Measurements from ENCODE around the gene DCLK3.

DCLK3 gene

GRCh38 chr3:36713904-36714303 is 50.4 kb downstream of the DCLK3 start:
- in situ Hi-C loops (cut with MboI; ENCODE audit: low sequenced_read_pairs): no loop called here

- in situ Hi-C loops (cut with MboI; ENCODE audit: low sequenced_read_pairs): no loop called here
Measured at GRCh38 chr3:36710606-36711005, 53.7 kb downstream of the DCLK3 start.

GRCh38 chr3:36709826-36710365 is 54.5 kb downstream of the DCLK3 start:
- in situ Hi-C loops (cut with MboI; ENCODE audit: low sequenced_read_pairs): no loop called here

GRCh38 chr3:36709281-36709680 is 55.1 kb downstream of the DCLK3 start:
- in situ Hi-C loops (cut with MboI; ENCODE audit: low sequenced_read_pairs): no loop called here

- in situ Hi-C loops (cut with MboI; ENCODE audit: low sequenced_read_pairs): no loop called here
Measured at GRCh38 chr3:36707623-36708409, 56.5 kb downstream of the DCLK3 start.

- in situ Hi-C loops (cut with MboI; ENCODE audit: low sequenced_read_pairs): no loop called here
Measured at GRCh38 chr3:36705015-36705414, 59.3 kb downstream of the DCLK3 start.

- in situ Hi-C loops (cut with MboI; ENCODE audit: low sequenced_read_pairs): no loop called here
Measured at GRCh38 chr3:36704280-36704679, 60.1 kb downstream of the DCLK3 start.

GRCh38 chr3:36701249-36701572 is 63.1 kb downstream of the DCLK3 start:
- in situ Hi-C loops (cut with MboI; ENCODE audit: low sequenced_read_pairs): no loop called here

- in situ Hi-C loops (cut with MboI; ENCODE audit: low sequenced_read_pairs): no loop called here
Measured at GRCh38 chr3:36700537-36701248, 63.7 kb downstream of the DCLK3 start.

- in situ Hi-C loops (cut with MboI; ENCODE audit: low sequenced_read_pairs): no loop called here
Measured at GRCh38 chr3:36698314-36698713, 66.0 kb downstream of the DCLK3 start.

GRCh38 chr3:36697229-36698001 is 66.9 kb downstream of the DCLK3 start:
- in situ Hi-C loops (cut with MboI; ENCODE audit: low sequenced_read_pairs): no loop called here

- in situ Hi-C loops (cut with MboI; ENCODE audit: low sequenced_read_pairs): no loop called here
Measured at GRCh38 chr3:36696799-36697198, 67.6 kb downstream of the DCLK3 start.

- in situ Hi-C loops (cut with MboI; ENCODE audit: low sequenced_read_pairs): no loop called here
Measured at GRCh38 chr3:36695769-36696137, 68.6 kb downstream of the DCLK3 start.

- in situ Hi-C loops (cut with MboI; ENCODE audit: low sequenced_read_pairs): no loop called here
Measured at GRCh38 chr3:36695113-36695768, 69.1 kb downstream of the DCLK3 start.

- in situ Hi-C loops (cut with MboI; ENCODE audit: low sequenced_read_pairs): no loop called here
Measured at GRCh38 chr3:36693670-36694069, 70.7 kb downstream of the DCLK3 start.

GRCh38 chr3:36689560-36689959 is 74.8 kb downstream of the DCLK3 start:
- in situ Hi-C loops (cut with MboI; ENCODE audit: low sequenced_read_pairs): no loop called here

- in situ Hi-C loops (cut with MboI; ENCODE audit: low sequenced_read_pairs): no loop called here
Measured at GRCh38 chr3:36688815-36689214, 75.5 kb downstream of the DCLK3 start.

- in situ Hi-C loops (cut with MboI; ENCODE audit: low sequenced_read_pairs): no loop called here
Measured at GRCh38 chr3:36686516-36686915, 77.8 kb downstream of the DCLK3 start.

GRCh38 chr3:36681867-36682266 is 82.5 kb downstream of the DCLK3 start:
- in situ Hi-C loops (cut with MboI; ENCODE audit: low sequenced_read_pairs): no loop called here

- in situ Hi-C loops (cut with MboI; ENCODE audit: low sequenced_read_pairs): no loop called here
Measured at GRCh38 chr3:36680952-36681351, 83.4 kb downstream of the DCLK3 start.
